Karpas-422 (cell line): ENCODE data around the gene HLA-E. TPM values are rescaled to one million over a fixed set of nuclear protein-coding genes. Genes with fewer than 3 reads are reported as not detected.

ENCODE experiments used
- DNase-seq: peaks from one replicate; pipeline ENCODE4 v3.0.0-alpha.2; 2015
- H2AFZ ChIP-seq: fragments of 200-600 bp; sonication (generic); 2 replicates; pipeline ENCODE4 v1.6.1; 2014; ENCODE audit warnings: antibody characterized with exemption, low read length, mixed read lengths
- H3K27ac ChIP-seq: fragments of 200-600 bp; sonication (generic); 2 replicates; pipeline ENCODE4 v1.5.1; 2014; ENCODE audit warnings: mild to moderate bottlenecking, low read length, moderate library complexity
- H3K27me3 ChIP-seq: fragments of 200-600 bp; sonication (generic); 2 replicates; pipeline ENCODE4 v1.6.1; 2014; ENCODE audit warnings: low read length, mixed read lengths
- H3K36me3 ChIP-seq: fragments of 200-600 bp; sonication (generic); 2 replicates; pipeline ENCODE4 v1.6.1; 2014; ENCODE audit warnings: low read length, mixed read lengths; ENCODE audit not compliant: insufficient read depth
- H3K4me1 ChIP-seq: fragments of 200-600 bp; sonication (generic); 2 replicates; pipeline ENCODE4 v1.6.1; 2014; ENCODE audit warnings: mild to moderate bottlenecking, low read length, mixed read lengths
- H3K4me2 ChIP-seq: fragments of 200-600 bp; sonication (generic); 2 replicates; pipeline ENCODE4 v1.6.1; 2014; ENCODE audit warnings: low read length, low read depth, mild to moderate bottlenecking; ENCODE audit not compliant: poor library complexity, severe bottlenecking
- H3K4me3 ChIP-seq: fragments of 200-600 bp; sonication (generic); 2 replicates; pipeline ENCODE4 v1.5.1; 2014; ENCODE audit warnings: mild to moderate bottlenecking, antibody characterized with exemption, low read length, mixed read lengths
- H3K79me2 ChIP-seq: fragments of 200-600 bp; sonication (generic); 2 replicates; pipeline ENCODE4 v1.6.1; 2014; ENCODE audit warnings: mild to moderate bottlenecking, low read length, mixed read lengths
- H3K9ac ChIP-seq: fragments of 200-600 bp; sonication (generic); 2 replicates; pipeline ENCODE4 v1.6.0; 2014; ENCODE audit warnings: low read length
- H3K9me2 ChIP-seq: fragments of 200-600 bp; sonication (generic), shearing (Covaris generic); replicated peaks from 2 replicates; pipeline ENCODE4 v1.6.0; 2014; ENCODE audit warnings: mild to moderate bottlenecking, low read length, moderate library complexity; ENCODE audit not compliant: insufficient read depth
- H3K9me3 ChIP-seq: fragments of 300-700, 200-600 bp; sonication (generic); 2 replicates; pipeline ENCODE4 v1.6.1; 2014; ENCODE audit warnings: low read length, mixed read lengths
- H4K20me1 ChIP-seq: fragments of 200-600 bp; sonication (generic); 2 replicates; pipeline ENCODE4 v1.6.1; 2014; ENCODE audit warnings: mild to moderate bottlenecking, antibody characterized with exemption, low read length, low read depth; ENCODE audit not compliant: insufficient read depth
- total RNA-seq: library from RNA; depleted of rRNA; stranded (reverse); fragments of >200 nt; shearing (Covaris generic); gene quantifications from 2 replicates; pipeline ENCODE4 v1.2.3, GENCODE V29; 2014; ENCODE audit warnings: low replicate concordance

Gene HLA-E
- total RNA-seq, 1 experiment from 2014 or later: 306 TPM

- Histone ChIP-seq H3K79me2 (no peaks in the 10 kb centered on the region), H3K9me2 (no peaks in the 10 kb centered on the region), H3K36me3 (no peaks in the 10 kb centered on the region), H3K4me2 (no peak overlapping the region), H4K20me1 (no peaks in the 10 kb centered on the region), H3K27me3 (no peaks in the 10 kb centered on the region), H3K4me1 (no peaks in the 10 kb centered on the region), H3K4me3 (no peak overlapping the region), H2AFZ (no peak overlapping the region), H3K27ac (no peak overlapping the region), H3K9ac (no peak overlapping the region), H3K9me3 (no peaks in the 10 kb centered on the region)
- no peak for DNase-seq
Observed at GRCh38 chr6:30450909-30451841, 38.1 kb upstream of the HLA-E start.

GRCh38 chr6:30452736-30453507 is 36.4 kb upstream of the HLA-E start:
- Histone ChIP-seq H3K36me3 (no peaks in the 10 kb centered on the region), H3K4me3 (no peak overlapping the region), H3K9ac (no peak overlapping the region), H3K9me2 (no peaks in the 10 kb centered on the region), H3K27me3 (no peaks in the 10 kb centered on the region), H4K20me1 (no peaks in the 10 kb centered on the region), H3K27ac (no peak overlapping the region), H3K4me1 (no peaks in the 10 kb centered on the region), H2AFZ (no peak overlapping the region), H3K9me3 (no peaks in the 10 kb centered on the region), H3K4me2 (no peak overlapping the region), H3K79me2 (no peaks in the 10 kb centered on the region)
- no peak for DNase-seq

GRCh38 chr6:30453508-30454116 is 35.7 kb upstream of the HLA-E start:
- H3K27me3 ChIP-seq: no peaks in the 10 kb centered on the region
- no peak overlapping the region for H2AFZ ChIP-seq
- no peaks in the 10 kb centered on the region for H3K4me1 ChIP-seq
- H3K4me3 ChIP-seq: no peak overlapping the region
- no peaks in the 10 kb centered on the region for H3K9me3 ChIP-seq
- no peaks in the 10 kb centered on the region for H3K36me3 ChIP-seq
- H3K9ac ChIP-seq: no peak overlapping the region
- H4K20me1 ChIP-seq: no peaks in the 10 kb centered on the region
- peak; percentile 95 for DNase-seq
- no peak overlapping the region for H3K27ac ChIP-seq
- H3K9me2 ChIP-seq: no peaks in the 10 kb centered on the region
- no peak overlapping the region for H3K4me2 ChIP-seq
- H3K79me2 ChIP-seq: no peaks in the 10 kb centered on the region

- H4K20me1 ChIP-seq: no peaks in the 10 kb centered on the region
- H3K79me2 ChIP-seq: no peaks in the 10 kb centered on the region
- H3K27me3 ChIP-seq: no peaks in the 10 kb centered on the region
- H3K4me1 ChIP-seq: no peaks in the 10 kb centered on the region
- H3K4me3 ChIP-seq: no peak overlapping the region
- no peaks in the 10 kb centered on the region for H3K9me2 ChIP-seq
- DNase-seq: no peak
- no peak overlapping the region for H3K9ac ChIP-seq
- H3K36me3 ChIP-seq: no peaks in the 10 kb centered on the region
- H3K9me3 ChIP-seq: no peaks in the 10 kb centered on the region
- H3K27ac ChIP-seq: no peak overlapping the region
- no peak overlapping the region for H3K4me2 ChIP-seq
- no peak overlapping the region for H2AFZ ChIP-seq
Observed at GRCh38 chr6:30459145-30459544, 30.2 kb upstream of the HLA-E start.

- H3K9ac ChIP-seq: no peak overlapping the region
- no peaks in the 10 kb centered on the region for H3K79me2 ChIP-seq
- H2AFZ ChIP-seq: no peak overlapping the region
- no peaks in the 10 kb centered on the region for H3K36me3 ChIP-seq
- no peak overlapping the region for H3K27ac ChIP-seq
- no peak overlapping the region for H3K4me2 ChIP-seq
- DNase-seq: no peak
- H3K9me3 ChIP-seq: no peaks in the 10 kb centered on the region
- H3K4me3 ChIP-seq: no peak overlapping the region
- no peaks in the 10 kb centered on the region for H4K20me1 ChIP-seq
- no peaks in the 10 kb centered on the region for H3K27me3 ChIP-seq
- no peaks in the 10 kb centered on the region for H3K9me2 ChIP-seq
- peaks cover 4% of the 10 kb centered on the region; the same call in 1 of the 2 replicates for H3K4me1 ChIP-seq
Observed at GRCh38 chr6:30461055-30461454, 28.3 kb upstream of the HLA-E start.

- peaks cover 14% of the 10 kb centered on the region for H3K4me1 ChIP-seq
Observed at GRCh38 chr6:30462482-30462881, 26.8 kb upstream of the HLA-E start.

GRCh38 chr6:30463242-30463641 is 26.1 kb upstream of the HLA-E start:
- no peaks in the 10 kb centered on the region for H3K9me3 ChIP-seq
- H3K9me2 ChIP-seq: no peaks in the 10 kb centered on the region
- H3K4me3 ChIP-seq: no peak overlapping the region
- no peak overlapping the region for H3K4me2 ChIP-seq
- H4K20me1 ChIP-seq: no peaks in the 10 kb centered on the region
- H3K27me3 ChIP-seq: peaks cover 3% of the 10 kb centered on the region; the same call in 1 of the 2 replicates
- peaks cover 14% of the 10 kb centered on the region for H3K4me1 ChIP-seq
- H3K36me3 ChIP-seq: no peaks in the 10 kb centered on the region
- no peak overlapping the region for H2AFZ ChIP-seq
- no peak overlapping the region for H3K27ac ChIP-seq
- no peak overlapping the region for H3K9ac ChIP-seq
- DNase-seq: no peak
- no peaks in the 10 kb centered on the region for H3K79me2 ChIP-seq

More at GRCh38 chr6:30462482-30462881, 26.8 kb upstream of the HLA-E start:
- no peak overlapping the region for H2AFZ ChIP-seq
- no peaks in the 10 kb centered on the region for H3K9me2 ChIP-seq
- no peak overlapping the region for H3K9ac ChIP-seq
- no peak overlapping the region for H3K4me3 ChIP-seq
- no peaks in the 10 kb centered on the region for H3K36me3 ChIP-seq
- H3K9me3 ChIP-seq: no peaks in the 10 kb centered on the region
- no peak overlapping the region for H3K27ac ChIP-seq
- no peaks in the 10 kb centered on the region for H4K20me1 ChIP-seq
- H3K27me3 ChIP-seq: no peaks in the 10 kb centered on the region
- H3K4me2 ChIP-seq: no peak overlapping the region
- no peak for DNase-seq
- H3K79me2 ChIP-seq: no peaks in the 10 kb centered on the region
